SHP77 treated with DMSO at 0.1 percent for 48 hours (cell line): ENCODE measurements around the gene ARID2.

Source experiments
- DNase-seq: peaks from one replicate; lab custom pipeline; 2025; lab: John Stamatoyannopoulos, UW

The ARID2 gene

DNA sequence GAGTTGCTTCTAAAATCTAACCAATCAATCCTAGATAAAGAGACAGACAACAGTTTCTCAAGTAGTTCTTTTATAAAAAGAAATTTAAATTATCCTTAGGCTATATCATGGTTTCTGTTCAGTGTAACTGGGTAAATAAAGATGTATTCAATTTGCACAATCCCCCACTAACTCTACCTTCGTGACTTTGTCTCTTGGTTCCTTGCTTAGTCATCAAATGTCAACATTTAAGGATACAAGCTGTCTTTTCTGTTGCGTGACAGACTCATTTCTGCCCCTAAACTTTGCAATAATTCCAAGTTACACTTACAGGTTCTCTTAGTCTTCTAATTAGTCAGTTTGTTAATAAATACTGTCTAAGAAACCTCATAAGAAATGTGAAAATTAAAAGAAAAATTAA, 210.3 kb downstream of the ARID2 start:
- no peak for DNase-seq

DNA sequence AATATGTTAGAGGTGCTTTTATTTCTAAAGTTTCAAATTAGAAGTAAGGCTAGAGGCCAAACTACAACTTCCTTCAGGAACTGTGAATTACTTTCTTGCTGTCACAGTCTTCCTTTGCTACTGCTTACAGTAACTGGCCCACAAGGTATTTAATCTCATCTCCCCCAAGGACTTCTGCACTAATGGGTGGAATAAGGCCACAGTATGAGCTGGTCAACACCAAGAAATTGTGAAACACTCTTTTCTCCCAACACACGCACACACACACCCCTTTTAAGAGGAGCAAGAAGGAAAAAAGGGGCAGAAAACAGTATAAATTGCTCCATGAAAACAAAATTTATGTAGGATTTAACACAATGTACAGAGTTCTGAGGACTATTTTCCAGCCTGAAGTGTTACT, 215.3 kb downstream of the ARID2 start:
- no peak for DNase-seq

DNA sequence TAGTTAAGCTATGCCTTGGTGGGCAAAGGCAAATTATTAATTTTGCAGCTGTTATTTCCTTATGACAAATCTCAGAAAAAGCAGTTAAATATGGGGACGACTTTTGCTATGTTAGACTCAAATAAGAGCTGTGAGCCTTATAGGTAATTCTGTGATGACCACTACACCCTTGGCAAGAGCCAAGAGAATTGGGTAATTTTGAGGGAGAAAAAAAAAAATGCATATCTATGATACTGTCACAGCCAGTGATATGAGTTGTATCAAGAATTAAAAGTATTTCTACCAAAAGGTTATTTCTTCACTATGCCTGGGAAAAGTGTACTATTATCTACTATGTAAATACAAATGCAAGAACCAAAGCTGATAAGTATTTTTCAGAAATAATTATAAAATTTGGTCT, 216.9 kb downstream of the ARID2 start:
- no peak for DNase-seq

DNA sequence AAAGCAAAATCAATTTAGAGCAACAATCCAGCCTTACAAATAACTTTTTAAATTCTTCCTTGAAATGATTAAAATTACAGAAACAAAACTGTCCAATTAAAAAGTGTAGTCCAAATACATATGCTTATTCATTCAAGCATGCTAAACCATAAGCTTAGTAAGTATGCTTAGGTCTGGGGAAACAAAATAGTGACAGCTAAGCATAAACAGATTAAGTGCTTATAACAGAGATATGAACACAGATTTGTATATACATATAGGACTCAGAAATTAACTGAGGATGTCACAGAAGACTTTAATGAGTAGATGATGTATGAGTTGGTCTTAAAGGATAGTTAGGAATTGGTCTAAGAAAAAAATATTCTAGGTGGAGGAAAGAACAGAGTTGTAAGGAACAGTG, 219.0 kb downstream of the ARID2 start:
- DNase-seq, result no peak
